ENCODE results near the gene MARCHF5.

GRCh38 chr10:92382631-92383030 is 91.7 kb downstream of the MARCHF5 start:
- TF ChIP-seq CTCF (IDR thresholded peaks at IDR 0.05) (no peak), POLR2A (IDR thresholded peaks at IDR 0.05) (no peak)

Data from lower leg skin (tissue), 3 donors.